Measurements from ENCODE around the gene GATA2. TPM values are rescaled to one million over a fixed set of nuclear protein-coding genes. Genes with fewer than 3 reads are reported as not detected.

GATA2 gene
- total and polyA plus RNA-seq, 2 experiments from 2014 or later: 0.52 to 0.83 TPM

GRCh38 chr3:128470134-128470899 lies 22.7 kb downstream of the GATA2 start:
- Histone ChIP-seq H3K4me2 (no peak overlapping the region), H3F3A (replicated peaks; ENCODE audit: low read depth) (0 out of 2 replicates have a peak, but pooled peaks cover 7% of the 10 kb centered on the region), H3K36me3 (ENCODE audit: insufficient read depth) (no peaks in the 10 kb centered on the region), H4K20me1 (replicated peaks; ENCODE audit: insufficient read depth) (no peaks in the 10 kb centered on the region), H3K79me2 (replicated peaks; ENCODE audit: insufficient read depth) (no peaks in the 10 kb centered on the region), H3K9me2 (ENCODE audit: insufficient read depth) (no peaks in the 10 kb centered on the region), H3K4me3 (no peak overlapping the region), H3K27ac (ENCODE audit: low read depth) (no peak overlapping the region), H3K27me3 (ENCODE audit: insufficient read depth) (peaks cover 42% of the 10 kb centered on the region), H3K4me1 (ENCODE audit: insufficient read depth) (peaks cover 20% of the 10 kb centered on the region), H2AFZ (no peak overlapping the region)
- Mint-ChIP-seq H3K36me3 (ENCODE audit: low read depth) (no peaks in the 10 kb centered on the region), H3K9me3 (no peaks in the 10 kb centered on the region; the same call in 1 of the 3 replicates), H3K4me1 (peaks cover 22% of the 10 kb centered on the region), H3K27me3 (ENCODE audit: insufficient read depth, low read depth, poor library complexity) (peaks cover 53% of the 10 kb centered on the region), H3K27ac (no peak overlapping the region), H3K4me3 (no peak overlapping the region)
- TF ChIP-seq ZNF114 (CRISPR knock-in tag; IDR thresholded peaks at IDR 0.05) (no peak), CREB1 (CRISPR knock-in tag; IDR thresholded peaks at IDR 0.05; ENCODE audit: low read depth) (no peak), ZNF462 (CRISPR knock-in tag; IDR thresholded peaks at IDR 0.05) (no peak), JUNB (IDR thresholded peaks at IDR 0.05; ENCODE audit: unreplicated experiment) (no peak), EZH2phosphoT487 (IDR thresholded peaks at IDR 0.05; ENCODE audit: unreplicated experiment) (no peak), POLR2AphosphoS5 (IDR thresholded peaks at IDR 0.05; ENCODE audit: low read depth) (no peak), EZH2 (IDR thresholded peaks at IDR 0.05; ENCODE audit: low read depth, unreplicated experiment) (no peak), STAT1 (IDR thresholded peaks at IDR 0.05; ENCODE audit: unreplicated experiment) (no peak), ZNF331 (CRISPR knock-in tag; IDR thresholded peaks at IDR 0.05; ENCODE audit: low read depth) (no peak), NANOG (IDR thresholded peaks at IDR 0.05; ENCODE audit: borderline replicate concordance) (no peak)
- TF ChIP-seq, protein P1, sequence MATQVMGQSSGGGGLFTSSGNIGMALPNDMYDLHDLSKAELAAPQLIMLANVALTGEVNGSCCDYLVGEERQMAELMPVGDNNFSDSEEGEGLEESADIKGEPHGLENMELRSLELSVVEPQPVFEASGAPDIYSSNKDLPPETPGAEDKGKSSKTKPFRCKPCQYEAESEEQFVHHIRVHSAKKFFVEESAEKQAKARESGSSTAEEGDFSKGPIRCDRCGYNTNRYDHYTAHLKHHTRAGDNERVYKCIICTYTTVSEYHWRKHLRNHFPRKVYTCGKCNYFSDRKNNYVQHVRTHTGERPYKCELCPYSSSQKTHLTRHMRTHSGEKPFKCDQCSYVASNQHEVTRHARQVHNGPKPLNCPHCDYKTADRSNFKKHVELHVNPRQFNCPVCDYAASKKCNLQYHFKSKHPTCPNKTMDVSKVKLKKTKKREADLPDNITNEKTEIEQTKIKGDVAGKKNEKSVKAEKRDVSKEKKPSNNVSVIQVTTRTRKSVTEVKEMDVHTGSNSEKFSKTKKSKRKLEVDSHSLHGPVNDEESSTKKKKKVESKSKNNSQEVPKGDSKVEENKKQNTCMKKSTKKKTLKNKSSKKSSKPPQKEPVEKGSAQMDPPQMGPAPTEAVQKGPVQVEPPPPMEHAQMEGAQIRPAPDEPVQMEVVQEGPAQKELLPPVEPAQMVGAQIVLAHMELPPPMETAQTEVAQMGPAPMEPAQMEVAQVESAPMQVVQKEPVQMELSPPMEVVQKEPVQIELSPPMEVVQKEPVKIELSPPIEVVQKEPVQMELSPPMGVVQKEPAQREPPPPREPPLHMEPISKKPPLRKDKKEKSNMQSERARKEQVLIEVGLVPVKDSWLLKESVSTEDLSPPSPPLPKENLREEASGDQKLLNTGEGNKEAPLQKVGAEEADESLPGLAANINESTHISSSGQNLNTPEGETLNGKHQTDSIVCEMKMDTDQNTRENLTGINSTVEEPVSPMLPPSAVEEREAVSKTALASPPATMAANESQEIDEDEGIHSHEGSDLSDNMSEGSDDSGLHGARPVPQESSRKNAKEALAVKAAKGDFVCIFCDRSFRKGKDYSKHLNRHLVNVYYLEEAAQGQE (IDR thresholded peaks at IDR 0.05; ENCODE audit: unreplicated experiment): no peak
- TF ChIP-seq, protein P2, sequence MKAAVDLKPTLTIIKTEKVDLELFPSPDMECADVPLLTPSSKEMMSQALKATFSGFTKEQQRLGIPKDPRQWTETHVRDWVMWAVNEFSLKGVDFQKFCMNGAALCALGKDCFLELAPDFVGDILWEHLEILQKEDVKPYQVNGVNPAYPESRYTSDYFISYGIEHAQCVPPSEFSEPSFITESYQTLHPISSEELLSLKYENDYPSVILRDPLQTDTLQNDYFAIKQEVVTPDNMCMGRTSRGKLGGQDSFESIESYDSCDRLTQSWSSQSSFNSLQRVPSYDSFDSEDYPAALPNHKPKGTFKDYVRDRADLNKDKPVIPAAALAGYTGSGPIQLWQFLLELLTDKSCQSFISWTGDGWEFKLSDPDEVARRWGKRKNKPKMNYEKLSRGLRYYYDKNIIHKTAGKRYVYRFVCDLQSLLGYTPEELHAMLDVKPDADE (IDR thresholded peaks at IDR 0.05): no peak
- TF ChIP-seq, protein P3, sequence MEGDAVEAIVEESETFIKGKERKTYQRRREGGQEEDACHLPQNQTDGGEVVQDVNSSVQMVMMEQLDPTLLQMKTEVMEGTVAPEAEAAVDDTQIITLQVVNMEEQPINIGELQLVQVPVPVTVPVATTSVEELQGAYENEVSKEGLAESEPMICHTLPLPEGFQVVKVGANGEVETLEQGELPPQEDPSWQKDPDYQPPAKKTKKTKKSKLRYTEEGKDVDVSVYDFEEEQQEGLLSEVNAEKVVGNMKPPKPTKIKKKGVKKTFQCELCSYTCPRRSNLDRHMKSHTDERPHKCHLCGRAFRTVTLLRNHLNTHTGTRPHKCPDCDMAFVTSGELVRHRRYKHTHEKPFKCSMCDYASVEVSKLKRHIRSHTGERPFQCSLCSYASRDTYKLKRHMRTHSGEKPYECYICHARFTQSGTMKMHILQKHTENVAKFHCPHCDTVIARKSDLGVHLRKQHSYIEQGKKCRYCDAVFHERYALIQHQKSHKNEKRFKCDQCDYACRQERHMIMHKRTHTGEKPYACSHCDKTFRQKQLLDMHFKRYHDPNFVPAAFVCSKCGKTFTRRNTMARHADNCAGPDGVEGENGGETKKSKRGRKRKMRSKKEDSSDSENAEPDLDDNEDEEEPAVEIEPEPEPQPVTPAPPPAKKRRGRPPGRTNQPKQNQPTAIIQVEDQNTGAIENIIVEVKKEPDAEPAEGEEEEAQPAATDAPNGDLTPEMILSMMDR (conservative IDR thresholded peaks at IDR 0.05; ENCODE audit: low read depth in 2 of 2): no peak
- DNase-seq (ENCODE audit: low spot score) (no peak), ATAC-seq (no peak)

Measured in GM23338 (cell line).